ENCODE results near the gene TSPOAP1. TPM values are rescaled to one million over a fixed set of nuclear protein-coding genes. Genes with fewer than 3 reads are reported as not detected.

Gene TSPOAP1
- total and polyA plus RNA-seq, 2 of the 13 experiments (the other 11 are each of a cell fraction or from before 2014, with no cell fraction given) = not detected

DNA sequence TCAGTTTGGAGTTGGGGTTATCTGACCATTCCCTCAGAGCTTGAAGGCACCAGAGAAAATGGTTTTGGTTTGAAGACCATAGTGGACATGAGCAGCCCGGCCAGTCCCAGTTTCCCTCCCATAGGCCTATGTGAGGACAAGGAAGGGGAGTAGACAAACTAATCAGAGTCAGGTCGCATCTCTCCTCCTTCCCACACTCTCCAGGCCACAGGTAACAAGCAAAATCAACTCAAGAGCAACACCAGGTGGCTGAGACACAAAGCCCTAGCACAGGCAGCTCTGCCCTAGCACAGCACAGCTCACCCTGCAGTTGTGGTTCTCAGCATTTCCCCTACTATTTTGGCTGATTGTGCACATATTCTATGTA, 16.2 kb upstream of the TSPOAP1 start (continued):
- TF ChIP-seq NFKB2 (CRISPR knock-in tag; IDR thresholded peaks at IDR 0.05; ENCODE audit: borderline replicate concordance) (no peak), ZNF225 (CRISPR knock-in tag; IDR thresholded peaks at IDR 0.05) (no peak), TEAD3 (CRISPR knock-in tag; optimal IDR thresholded peaks at IDR 0.05; ENCODE audit: borderline replicate concordance) (no peak), ZNF776 (CRISPR knock-in tag; IDR thresholded peaks at IDR 0.05) (no peak), ZNF235 (CRISPR knock-in tag; IDR thresholded peaks at IDR 0.05; ENCODE audit: borderline replicate concordance) (no peak), SNAPC2 (CRISPR knock-in tag; IDR thresholded peaks at IDR 0.05) (no peak), CREM (IDR thresholded peaks at IDR 0.05) (no peak), CREM (CRISPR knock-in tag; IDR thresholded peaks at IDR 0.05) (no peak), ZNF558 (CRISPR knock-in tag; IDR thresholded peaks at IDR 0.05; ENCODE audit: borderline replicate concordance) (no peak), PREB (CRISPR knock-in tag; IDR thresholded peaks at IDR 0.05) (no peak), TARDBP (CRISPR knock-in tag; IDR thresholded peaks at IDR 0.05) (no peak), MAFK (conservative IDR thresholded peaks at IDR 0.05 in 1 of 2, IDR thresholded peaks at IDR 0.05 in 1 of 2; ENCODE audit: low read length in 2 of 2) (peak; percentile 24 to 25; a peak in 1 of 4 replicates), NFE2L2 (IDR thresholded peaks at IDR 0.05; ENCODE audit: low read length) (no peak), PHF21A (CRISPR knock-in tag; IDR thresholded peaks at IDR 0.05) (no peak)
- TF ChIP-seq, protein P1, sequence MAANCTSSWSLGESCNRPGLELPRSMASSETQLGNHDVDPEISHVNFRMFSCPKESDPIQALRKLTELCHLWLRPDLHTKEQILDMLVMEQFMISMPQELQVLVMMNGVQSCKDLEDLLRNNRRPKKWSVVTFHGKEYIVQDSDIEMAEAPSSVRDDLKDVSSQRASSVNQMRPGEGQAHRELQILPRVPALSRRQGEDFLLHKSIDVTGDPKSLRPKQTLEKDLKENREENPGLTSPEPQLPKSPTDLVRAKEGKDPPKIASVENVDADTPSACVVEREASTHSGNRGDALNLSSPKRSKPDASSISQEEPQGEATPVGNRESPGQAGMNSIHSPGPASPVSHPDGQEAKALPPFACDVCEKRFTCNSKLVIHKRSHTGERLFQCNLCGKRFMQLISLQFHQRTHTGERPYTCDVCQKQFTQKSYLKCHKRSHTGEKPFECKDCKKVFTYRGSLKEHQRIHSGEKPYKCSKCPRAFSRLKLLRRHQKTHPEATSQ (CRISPR knock-in tag; IDR thresholded peaks at IDR 0.05; ENCODE audit: borderline replicate concordance) = no peak
- TF ChIP-seq, protein P2, sequence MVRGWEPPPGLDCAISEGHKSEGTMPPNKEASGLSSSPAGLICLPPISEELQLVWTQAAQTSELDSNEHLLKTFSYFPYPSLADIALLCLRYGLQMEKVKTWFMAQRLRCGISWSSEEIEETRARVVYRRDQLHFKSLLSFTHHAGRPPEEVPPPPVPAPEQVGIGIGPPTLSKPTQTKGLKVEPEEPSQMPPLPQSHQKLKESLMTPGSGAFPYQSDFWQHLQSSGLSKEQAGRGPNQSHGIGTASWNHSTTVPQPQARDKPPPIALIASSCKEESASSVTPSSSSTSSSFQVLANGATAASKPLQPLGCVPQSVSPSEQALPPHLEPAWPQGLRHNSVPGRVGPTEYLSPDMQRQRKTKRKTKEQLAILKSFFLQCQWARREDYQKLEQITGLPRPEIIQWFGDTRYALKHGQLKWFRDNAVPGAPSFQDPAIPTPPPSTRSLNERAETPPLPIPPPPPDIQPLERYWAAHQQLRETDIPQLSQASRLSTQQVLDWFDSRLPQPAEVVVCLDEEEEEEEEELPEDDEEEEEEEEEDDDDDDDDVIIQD (CRISPR knock-in tag; IDR thresholded peaks at IDR 0.05; ENCODE audit: low read depth) = no peak

All from HepG2 (cell line).